Smooth muscle cell (in vitro differentiated cells): Measurements from ENCODE around the gene CPEB4. TPM values are rescaled to one million over a fixed set of nuclear protein-coding genes. Genes with fewer than 3 reads are reported as not detected.

Experiments
- DNase-seq: peaks from one replicate; lab custom pipeline; 2025; ENCODE audit not compliant: unreplicated experiment; lab: John Stamatoyannopoulos, UW
- H2AFZ ChIP-seq: fragments of 200-600 bp; sonication (generic); 2 replicates; pipeline ENCODE4 v1.6.0; 2016; ENCODE audit warnings: antibody characterized with exemption, low read depth, mild to moderate bottlenecking
- H3F3A ChIP-seq: fragments of 200-600 bp; sonication (generic); 2 replicates; pipeline ENCODE4 v1.6.0; 2017; ENCODE audit warnings: antibody characterized with exemption, low read depth
- H3K27ac ChIP-seq: fragments of 200-600 bp; sonication (generic); 2 replicates; pipeline ENCODE4 v1.5.1; 2016; ENCODE audit warnings: low read depth, mild to moderate bottlenecking
- H3K27me3 ChIP-seq: fragments of 200-600 bp; sonication (generic); 2 replicates; pipeline ENCODE4 v1.6.1; 2016; ENCODE audit warnings: low read depth, mild to moderate bottlenecking
- H3K36me3 ChIP-seq: fragments of 200-600 bp; sonication (generic); 2 replicates; pipeline ENCODE4 v1.5.1; 2016; ENCODE audit warnings: low read depth
- H3K4me1 ChIP-seq: fragments of 200-600 bp; sonication (generic); 2 replicates; pipeline ENCODE4 v1.5.1; 2016; ENCODE audit warnings: low read depth
- H3K4me2 ChIP-seq: fragments of 200-600 bp; sonication (generic); 2 replicates; pipeline ENCODE4 v1.6.0; 2016; ENCODE audit warnings: mild to moderate bottlenecking
- H3K4me3 ChIP-seq: fragments of 200-600 bp; sonication (generic); 2 replicates; pipeline ENCODE4 v1.5.1; 2016; ENCODE audit warnings: mild to moderate bottlenecking
- H3K79me2 ChIP-seq: fragments of 200-600 bp; sonication (generic); 2 replicates; pipeline ENCODE4 v1.6.0; 2016; ENCODE audit warnings: low read depth, mild to moderate bottlenecking
- H3K9ac ChIP-seq: fragments of 200-600 bp; sonication (generic); 2 replicates; pipeline ENCODE4 v1.6.0; 2016; ENCODE audit warnings: low read depth
- H3K9me3 ChIP-seq: fragments of 200-600 bp; sonication (generic); replicated peaks from 2 replicates; pipeline ENCODE4 v1.5.1; 2016; ENCODE audit warnings: low read depth
- H4K20me1 ChIP-seq: fragments of 200-600 bp; sonication (generic); 2 replicates; pipeline ENCODE4 v1.6.0; 2016; ENCODE audit warnings: low read depth
- WGBS: methylation state at CpG from one replicate; pipeline ENCODE4 v1.1.7; 2016; ENCODE audit warnings: low lambda C conversion rate; 5-methylcytosine and 5-hydroxymethylcytosine counted together
- polyA plus RNA-seq: library from polyadenylated mRNA; unstranded; fragments of >200 nt; fragmentation: Nextera tagmentation; extraction: Ambion mirVana; gene quantifications from 2 replicates; pipeline ENCODE4 v1.2.1, GENCODE V29; 2016
- total RNA-seq: library from RNA; depleted of rRNA; stranded (reverse); fragments of >200 nt; gene quantifications from 2 replicates; pipeline ENCODE4 v1.2.3, GENCODE V29; 2014
- TF ChIP-seq, protein P1 (sequence below): fragments of 200-600 bp; sonication (generic); IDR thresholded peaks from 2 replicates; pipeline ENCODE4 v1.5.1; 2017; ENCODE audit warnings: borderline replicate concordance, mild to moderate bottlenecking, antibody characterized with exemption; ENCODE audit not compliant: insufficient read depth, poor library complexity, severe bottlenecking

Gene CPEB4
- total and polyA plus RNA-seq, 2 experiments from 2014 or later = 5.1 to 38.5 TPM

- WGBS = 54% methylated on average over 19 of the region's 19 CpGs
Measured at GRCh38 chr5:173890195-173890991, 2.2 kb downstream of the CPEB4 start.

GRCh38 chr5:173891308-173892116 is 3.4 kb downstream of the CPEB4 start:
- H3K4me1 ChIP-seq = peaks cover 32% of the 10 kb centered on the region
- no peaks in the 10 kb centered on the region for H3F3A ChIP-seq
- no peaks in the 10 kb centered on the region for H3K36me3 ChIP-seq
- H3K79me2 ChIP-seq = peaks cover 82% of the 10 kb centered on the region
- DNase-seq = no peak
- H4K20me1 ChIP-seq = peaks cover 72% of the 10 kb centered on the region
- no peaks in the 10 kb centered on the region for H3K27me3 ChIP-seq
- H3K4me3 ChIP-seq = peak overlapping the region; percentile 73
- H2AFZ ChIP-seq = no peak overlapping the region
- H3K9ac ChIP-seq = peak overlapping the region; percentile 51
- peak overlapping the region; percentile 85 for H3K4me2 ChIP-seq
- no peak overlapping the region for H3K27ac ChIP-seq
- WGBS = 61% methylated on average over 3 of the region's 3 CpGs
- no peaks in the 10 kb centered on the region for H3K9me3 ChIP-seq
- TF ChIP-seq, protein P1, sequence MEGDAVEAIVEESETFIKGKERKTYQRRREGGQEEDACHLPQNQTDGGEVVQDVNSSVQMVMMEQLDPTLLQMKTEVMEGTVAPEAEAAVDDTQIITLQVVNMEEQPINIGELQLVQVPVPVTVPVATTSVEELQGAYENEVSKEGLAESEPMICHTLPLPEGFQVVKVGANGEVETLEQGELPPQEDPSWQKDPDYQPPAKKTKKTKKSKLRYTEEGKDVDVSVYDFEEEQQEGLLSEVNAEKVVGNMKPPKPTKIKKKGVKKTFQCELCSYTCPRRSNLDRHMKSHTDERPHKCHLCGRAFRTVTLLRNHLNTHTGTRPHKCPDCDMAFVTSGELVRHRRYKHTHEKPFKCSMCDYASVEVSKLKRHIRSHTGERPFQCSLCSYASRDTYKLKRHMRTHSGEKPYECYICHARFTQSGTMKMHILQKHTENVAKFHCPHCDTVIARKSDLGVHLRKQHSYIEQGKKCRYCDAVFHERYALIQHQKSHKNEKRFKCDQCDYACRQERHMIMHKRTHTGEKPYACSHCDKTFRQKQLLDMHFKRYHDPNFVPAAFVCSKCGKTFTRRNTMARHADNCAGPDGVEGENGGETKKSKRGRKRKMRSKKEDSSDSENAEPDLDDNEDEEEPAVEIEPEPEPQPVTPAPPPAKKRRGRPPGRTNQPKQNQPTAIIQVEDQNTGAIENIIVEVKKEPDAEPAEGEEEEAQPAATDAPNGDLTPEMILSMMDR = no peak

More at GRCh38 chr5:173890195-173890991, 2.2 kb downstream of the CPEB4 start:
- Histone ChIP-seq H3K27ac (peak overlapping the region; percentile 6), H3K4me3 (peak overlapping the region; percentile 73), H3K27me3 (no peaks in the 10 kb centered on the region), H3K9me3 (no peaks in the 10 kb centered on the region), H4K20me1 (peaks cover 61% of the 10 kb centered on the region), H3K4me1 (peaks cover 32% of the 10 kb centered on the region), H3K36me3 (no peaks in the 10 kb centered on the region), H3F3A (no peaks in the 10 kb centered on the region), H3K4me2 (peak overlapping the region; percentile 85), H2AFZ (no peak overlapping the region), H3K9ac (peak overlapping the region; percentile 51), H3K79me2 (peaks cover 71% of the 10 kb centered on the region)
- TF ChIP-seq, protein P1 = no peak
- DNase-seq = no peak

DNA sequence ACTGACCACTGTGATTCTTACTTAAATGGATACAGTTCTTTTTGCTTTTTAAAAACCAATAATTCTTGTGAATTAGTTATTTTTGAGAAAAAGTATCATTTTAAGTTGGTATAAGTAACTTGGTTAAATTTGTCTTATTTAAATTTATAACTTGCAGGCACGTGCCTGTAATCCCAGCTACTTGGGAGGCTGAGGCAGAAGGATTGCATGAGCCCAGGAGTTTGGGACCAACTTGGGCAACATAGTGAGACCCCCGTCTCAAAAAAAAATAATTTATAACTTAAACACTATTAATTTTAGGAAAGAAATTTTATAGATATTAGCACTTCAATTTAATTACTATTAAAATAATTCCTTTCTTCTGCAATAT is 5.0 kb downstream of the CPEB4 start:
- H3K79me2 ChIP-seq = peaks cover 99% of the 10 kb centered on the region
- H4K20me1 ChIP-seq = peaks cover 83% of the 10 kb centered on the region
- no peak overlapping the region for H2AFZ ChIP-seq
- 87% methylated on average over 2 of the region's 2 CpGs for whole genome bisulfite sequencing
- no peak overlapping the region for H3K9ac ChIP-seq
- H3K9me3 ChIP-seq = no peaks in the 10 kb centered on the region
- H3K27ac ChIP-seq = no peak overlapping the region
- H3K4me1 ChIP-seq = peaks cover 32% of the 10 kb centered on the region
- H3F3A ChIP-seq = no peaks in the 10 kb centered on the region
- no peaks in the 10 kb centered on the region for H3K36me3 ChIP-seq
- DNase-seq = no peak
- H3K4me2 ChIP-seq = peak overlapping the region; percentile 85
- TF ChIP-seq, protein P1 = no peak
- H3K4me3 ChIP-seq = peak overlapping the region; percentile 73
- no peaks in the 10 kb centered on the region for H3K27me3 ChIP-seq
